PC-3 (cell line): ENCODE results near the gene CYP46A1. TPM values are rescaled to one million over a fixed set of nuclear protein-coding genes. Genes with fewer than 3 reads are reported as not detected.

ENCODE experiments used
- ATAC-seq: fragments of 200-7000 bp; cut with Tn5 transposase; 2 replicates; pipeline ENCODE4 v1.9.1; 2020; ENCODE audit warnings: mild to moderate bottlenecking, moderate library complexity
- BruUV-seq: library from RNA; stranded (reverse); fragments of 400-500 nt; replicated peaks from 2 replicates; lab custom pipeline; 2021; lab: Mats Ljungman, UMichigan
- CTCF ChIA-PET: fragments of 300-600 bp; sonication (Branson Sonifier 250); formaldehyde crosslinking; loops from one replicate; lab custom pipeline; 2022; ENCODE audit warnings: antibody characterized with exemption; lab: Charles Lee
- POLR2A ChIA-PET: fragments of 300-600 bp; sonication (Branson Sonifier 250); formaldehyde crosslinking; loops from one replicate; lab custom pipeline; 2022; ENCODE audit warnings: antibody characterized with exemption; ENCODE audit not compliant: unreplicated experiment; lab: Charles Lee
- DNase-seq: peaks from one replicate; pipeline ENCODE4 v3.0.0-alpha.2; 2015
- H2AFZ ChIP-seq: fragments of 300-600 bp; sonication (generic); 2 replicates; pipeline ENCODE4 v1.6.0; 2016; ENCODE audit warnings: antibody characterized with exemption, low read length
- H3F3A ChIP-seq: fragments of 300-600 bp; sonication (generic); one replicate; pipeline ENCODE4 v1.6.0; 2017; ENCODE audit warnings: antibody characterized with exemption, low read length, control low read depth, mild to moderate bottlenecking; ENCODE audit not compliant: unreplicated experiment
- H3K27ac ChIP-seq: fragments of 300-600 bp; sonication (generic); 2 replicates; pipeline ENCODE4 v1.5.1; 2016; ENCODE audit warnings: mild to moderate bottlenecking, low read length
- H3K27me3 ChIP-seq: fragments of 300-600 bp; sonication (generic); 2 replicates; pipeline ENCODE4 v1.6.1; 2016; ENCODE audit warnings: low read length, mixed read lengths
- H3K36me3 ChIP-seq: fragments of 300-600 bp; sonication (generic); 2 replicates; pipeline ENCODE4 v1.6.1; 2016; ENCODE audit warnings: low read depth, mixed run types, low read length, mixed read lengths
- H3K4me1 ChIP-seq: fragments of 300-600 bp; sonication (generic); 2 replicates; pipeline ENCODE4 v1.5.1; 2016; ENCODE audit warnings: low read length; ENCODE audit not compliant: insufficient read depth
- H3K4me2 ChIP-seq: fragments of 300-600 bp; sonication (generic); 2 replicates; pipeline ENCODE4 v1.6.0; 2016; ENCODE audit warnings: low read length
- H3K4me3 ChIP-seq: fragments of 300-600 bp; sonication (generic); 2 replicates; pipeline ENCODE4 v1.5.1; 2016; ENCODE audit warnings: mild to moderate bottlenecking, low read length, mixed read lengths
- H3K79me2 ChIP-seq: fragments of 300-600 bp; sonication (generic); 2 replicates; pipeline ENCODE4 v1.6.1; 2017; ENCODE audit warnings: low read length, mixed read lengths
- H3K9ac ChIP-seq: fragments of 300-600 bp; sonication (generic); 2 replicates; pipeline ENCODE4 v1.6.0; 2016; ENCODE audit warnings: mild to moderate bottlenecking, low read length
- H3K9me2 ChIP-seq: fragments of 300-600 bp; sonication (generic); replicated peaks from 2 replicates; pipeline ENCODE4 v1.6.1; 2016; ENCODE audit warnings: mixed run types, low read length, mixed read lengths
- H3K9me3 ChIP-seq: fragments of 300-600 bp; sonication (generic); 2 replicates; pipeline ENCODE4 v1.6.1; 2016; ENCODE audit warnings: low read length, mixed read lengths
- H4K20me1 ChIP-seq: fragments of 300-600 bp; sonication (generic); 2 replicates; pipeline ENCODE4 v1.6.1; 2016; ENCODE audit warnings: low read length, mixed read lengths
- EZH2 ChIP-seq: fragments of 300-600 bp; sonication (generic); IDR thresholded peaks from one replicate; pipeline ENCODE4 v1.6.1; 2017; ENCODE audit warnings: antibody characterized with exemption, mild to moderate bottlenecking, low read length; ENCODE audit not compliant: unreplicated experiment
- EZH2phosphoT487 ChIP-seq: fragments of 300-600 bp; sonication (generic); IDR thresholded peaks from 2 replicates; pipeline ENCODE4 v1.6.1; 2018; ENCODE audit warnings: mild to moderate bottlenecking, antibody characterized with exemption, low read length, borderline replicate concordance
- intact Hi-C: fragments of 100-400 bp; cut with micrococcal nuclease; formaldehyde crosslinking; loops from 2 replicates; pipeline ENCODE4 v1.9.0; 2023
- total RNA-seq: library from RNA; depleted of rRNA; stranded (reverse); fragments of >200 nt; gene quantifications from 2 replicates; pipeline ENCODE4 v1.2.3, GENCODE V29; 2014
- TF ChIP-seq, protein P1 (sequence below): fragments of 300-600 bp; sonication (generic); conservative IDR thresholded peaks from 2 replicates; pipeline ENCODE4 v1.5.1; 2017; ENCODE audit warnings: antibody characterized with exemption, low read depth, mild to moderate bottlenecking, low read length

The CYP46A1 gene
- total RNA-seq, 1 experiment from 2014 or later = 1.2 TPM

DNA sequence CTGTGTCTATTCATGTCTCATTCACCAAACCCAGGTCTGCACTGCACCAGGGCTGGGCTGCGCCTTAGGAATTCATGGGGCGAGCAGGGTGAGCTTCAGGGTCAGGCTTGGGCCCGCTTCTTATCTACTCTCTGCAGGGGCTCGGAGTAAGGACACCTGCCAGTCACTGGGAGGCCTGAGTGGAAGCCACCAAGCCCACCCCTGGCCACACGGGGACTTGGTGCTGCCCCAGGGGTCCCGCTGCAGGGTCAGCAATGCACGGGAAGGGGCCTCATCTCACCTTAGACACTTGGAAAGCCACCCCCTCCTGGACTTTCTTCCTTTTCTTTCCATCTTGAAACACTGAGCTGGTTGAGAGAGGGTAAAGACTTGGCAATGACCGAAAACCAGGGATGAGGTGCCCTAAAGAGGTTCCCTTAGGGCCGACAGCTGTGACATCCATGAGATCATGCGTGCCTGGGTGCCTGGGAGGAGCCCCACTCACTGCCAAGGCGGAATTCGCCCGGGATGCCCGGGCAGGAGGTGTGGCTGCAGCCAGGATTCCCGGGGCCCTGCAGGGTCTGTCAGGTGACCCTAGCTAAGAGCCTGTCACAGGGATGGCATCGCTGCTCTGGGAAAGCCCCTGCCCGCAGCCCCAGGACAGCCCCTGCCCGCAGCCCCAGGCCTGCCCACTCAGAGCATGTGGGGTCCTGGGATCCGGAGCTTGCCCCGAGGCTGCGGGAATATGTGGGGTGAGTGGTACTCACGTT lies 63.7 kb downstream of the CYP46A1 start:
- Histone ChIP-seq H3K27me3 (no peaks in the 10 kb centered on the region), H3K9me2 (no peaks in the 10 kb centered on the region), H3K27ac (no peak overlapping the region), H3K9ac (no peak overlapping the region), H3F3A (no peaks in the 10 kb centered on the region), H4K20me1 (no peaks in the 10 kb centered on the region), H2AFZ (no peak overlapping the region), H3K4me1 (peaks cover 23% of the 10 kb centered on the region), H3K4me3 (no peak overlapping the region), H3K79me2 (no peaks in the 10 kb centered on the region), H3K9me3 (no peaks in the 10 kb centered on the region), H3K4me2 (no peak overlapping the region), H3K36me3 (no peaks in the 10 kb centered on the region)
- ChIA-PET POLR2A (no interaction called here), CTCF (interaction anchor here (0.7 to 0.9 kb wide), 2 partner anchors 11 to 91 kb away, joined by 3 to 5 read pairs; no protein-coding TSS in a partner anchor)
- DNase-seq = no peak
- TF ChIP-seq EZH2phosphoT487 = no peak
- TF ChIP-seq EZH2 = no peak
- TF ChIP-seq, protein P1, sequence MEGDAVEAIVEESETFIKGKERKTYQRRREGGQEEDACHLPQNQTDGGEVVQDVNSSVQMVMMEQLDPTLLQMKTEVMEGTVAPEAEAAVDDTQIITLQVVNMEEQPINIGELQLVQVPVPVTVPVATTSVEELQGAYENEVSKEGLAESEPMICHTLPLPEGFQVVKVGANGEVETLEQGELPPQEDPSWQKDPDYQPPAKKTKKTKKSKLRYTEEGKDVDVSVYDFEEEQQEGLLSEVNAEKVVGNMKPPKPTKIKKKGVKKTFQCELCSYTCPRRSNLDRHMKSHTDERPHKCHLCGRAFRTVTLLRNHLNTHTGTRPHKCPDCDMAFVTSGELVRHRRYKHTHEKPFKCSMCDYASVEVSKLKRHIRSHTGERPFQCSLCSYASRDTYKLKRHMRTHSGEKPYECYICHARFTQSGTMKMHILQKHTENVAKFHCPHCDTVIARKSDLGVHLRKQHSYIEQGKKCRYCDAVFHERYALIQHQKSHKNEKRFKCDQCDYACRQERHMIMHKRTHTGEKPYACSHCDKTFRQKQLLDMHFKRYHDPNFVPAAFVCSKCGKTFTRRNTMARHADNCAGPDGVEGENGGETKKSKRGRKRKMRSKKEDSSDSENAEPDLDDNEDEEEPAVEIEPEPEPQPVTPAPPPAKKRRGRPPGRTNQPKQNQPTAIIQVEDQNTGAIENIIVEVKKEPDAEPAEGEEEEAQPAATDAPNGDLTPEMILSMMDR = no peak
- no TSS peak for BruUV-seq
- intact Hi-C loops = no loop called here
- ATAC-seq = no peak

DNA sequence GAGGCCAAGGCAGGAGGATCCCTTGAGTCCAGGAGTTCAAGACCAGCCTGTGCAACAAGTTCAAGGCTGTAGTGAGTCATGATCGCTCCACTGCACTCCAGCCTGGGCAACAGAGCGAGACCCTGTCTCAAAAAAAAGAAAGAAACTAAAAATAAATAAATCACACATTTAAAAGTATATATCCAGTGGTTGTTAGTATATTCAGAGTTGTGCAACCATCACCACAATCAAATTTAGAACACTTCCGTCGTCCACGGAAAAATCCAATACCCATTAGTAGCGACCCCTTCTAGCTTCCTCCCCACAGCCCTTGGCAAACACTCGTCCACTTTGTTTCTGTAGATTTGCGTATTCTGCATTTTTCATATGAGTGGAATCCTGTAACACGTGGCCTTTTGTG lies 64.4 kb downstream of the CYP46A1 start:
- no peak overlapping the region for H2AFZ ChIP-seq
- H3K9me2 ChIP-seq = no peaks in the 10 kb centered on the region
- no peaks in the 10 kb centered on the region for H3K79me2 ChIP-seq
- H4K20me1 ChIP-seq = no peaks in the 10 kb centered on the region
- TF ChIP-seq, protein P1 = no peak
- TF ChIP-seq EZH2phosphoT487 (no peak), EZH2 (no peak)
- no peak for ATAC-seq
- DNase-seq = no peak
- BruUV-seq = no TSS peak
- POLR2A ChIA-PET = no interaction called here
- H3K4me1 ChIP-seq = peaks cover 29% of the 10 kb centered on the region
- H3K9ac ChIP-seq = no peak overlapping the region
- H3K4me3 ChIP-seq = no peak overlapping the region
- H3K27me3 ChIP-seq = no peaks in the 10 kb centered on the region
- H3F3A ChIP-seq = no peaks in the 10 kb centered on the region
- H3K27ac ChIP-seq = no peak overlapping the region
- intact Hi-C loops = no loop called here
- H3K9me3 ChIP-seq = no peaks in the 10 kb centered on the region
- CTCF ChIA-PET = no interaction called here
- no peaks in the 10 kb centered on the region for H3K36me3 ChIP-seq
- H3K4me2 ChIP-seq = no peak overlapping the region

DNA sequence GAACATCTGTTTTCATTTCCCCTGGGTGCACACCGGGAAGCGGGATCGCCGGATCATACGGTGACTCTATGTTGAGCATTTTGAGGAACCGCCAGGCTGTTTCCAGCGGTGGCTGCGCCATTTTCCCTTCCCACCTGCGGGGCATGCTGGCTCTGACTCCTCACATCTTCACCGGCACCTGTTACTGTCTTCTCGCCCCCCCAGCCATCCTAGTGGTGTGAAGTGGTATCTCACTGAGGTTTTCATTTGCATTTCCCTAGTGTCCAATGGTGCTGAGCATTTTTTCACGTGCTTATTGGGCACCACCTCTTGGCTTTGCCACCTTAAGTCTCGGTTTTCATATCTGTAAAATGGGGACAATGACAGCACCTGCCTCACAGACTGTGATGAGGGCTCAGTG lies 65.0 kb downstream of the CYP46A1 start:
- DNase-seq = no peak
- CTCF ChIA-PET = no interaction called here
- TF ChIP-seq EZH2phosphoT487 (no peak), EZH2 (no peak)
- TF ChIP-seq, protein P1 = no peak; the same call in 1 of the 2 replicates

More for the DNA sequence above, 65.0 kb downstream of the CYP46A1 start:
- Histone ChIP-seq H3K9me2 (no peaks in the 10 kb centered on the region), H4K20me1 (no peaks in the 10 kb centered on the region), H3K4me1 (peaks cover 35% of the 10 kb centered on the region), H3K79me2 (no peaks in the 10 kb centered on the region), H3K4me3 (no peak overlapping the region), H3K27me3 (no peaks in the 10 kb centered on the region), H3K9ac (no peak overlapping the region), H3K4me2 (no peak overlapping the region), H3K9me3 (no peaks in the 10 kb centered on the region), H2AFZ (no peak overlapping the region), H3F3A (no peaks in the 10 kb centered on the region), H3K27ac (no peak overlapping the region), H3K36me3 (no peaks in the 10 kb centered on the region)
- POLR2A ChIA-PET = no interaction called here
- no peak for ATAC-seq
- no TSS peak for BruUV-seq
- intact Hi-C loops = no loop called here
